NCI-H2171 (cell line): ENCODE measurements around the gene TBL1Y.
"Not testable (repeated sequence)": the region's sequence is repeated elsewhere in the genome, so short reads cannot be mapped to it uniquely, and the experiment has no call there.

Experiments used
- DNase-seq: peaks from one replicate; lab custom pipeline; 2025; lab: John Stamatoyannopoulos, UW

The TBL1Y gene

DNA sequence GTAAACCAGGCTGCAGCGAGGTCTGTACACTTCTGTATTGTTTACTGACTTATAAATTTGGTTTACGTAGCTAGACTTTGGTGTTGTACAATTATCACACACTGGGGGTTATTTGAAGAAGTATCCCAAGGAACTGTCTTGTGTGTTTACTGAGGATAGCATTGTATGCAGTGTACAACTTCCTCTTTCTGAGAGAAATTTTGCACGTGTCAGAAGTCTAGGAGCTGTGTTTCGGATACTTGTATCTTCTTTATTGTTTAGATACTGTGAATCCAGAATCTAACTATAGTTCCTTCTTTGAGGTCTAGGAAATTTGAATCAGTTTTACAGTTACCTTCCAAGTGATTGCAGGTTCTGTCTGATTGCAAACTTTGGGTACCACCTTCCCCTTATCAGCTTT, 64.5 kb downstream of the TBL1Y start:
- DNase-seq: no peak

DNA sequence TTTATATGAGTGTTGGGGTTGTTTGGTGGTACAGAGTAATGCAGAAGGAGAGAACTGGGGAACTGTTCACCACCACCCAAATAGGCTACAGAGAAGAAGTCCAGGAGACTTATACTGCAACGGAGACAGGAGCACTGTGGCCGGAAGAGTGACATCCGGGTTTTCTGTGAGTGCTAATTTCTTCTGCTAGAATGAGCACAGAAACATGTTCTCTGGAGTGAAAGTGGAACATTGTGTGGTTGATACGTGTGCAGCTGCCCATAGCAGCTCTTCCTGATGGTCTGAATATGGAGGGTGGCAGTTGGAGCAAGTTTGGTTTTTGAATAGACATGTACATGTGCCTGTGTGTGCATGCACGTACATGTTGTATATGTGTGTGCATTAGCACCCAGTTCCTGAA, 67.3 kb downstream of the TBL1Y start:
- no peak for DNase-seq

DNA sequence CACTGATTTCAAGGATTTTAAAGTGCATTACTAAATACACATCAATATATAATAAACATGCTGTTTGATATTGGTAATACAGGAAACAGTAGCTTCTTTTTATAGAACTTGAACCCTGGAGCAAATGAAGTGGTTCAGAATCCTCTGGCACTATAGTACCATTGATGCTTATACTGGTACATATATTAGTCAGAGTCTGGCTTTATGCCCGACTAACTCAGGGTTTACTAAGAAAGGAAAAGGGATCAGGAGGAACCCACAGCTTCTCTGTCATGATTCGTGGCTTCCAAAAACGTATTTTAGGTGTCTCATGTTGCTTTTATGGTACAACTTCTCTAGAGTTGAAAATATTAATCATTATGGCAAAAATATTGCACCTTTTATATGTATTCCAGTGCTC, 72.7 kb downstream of the TBL1Y start:
- DNase-seq: no peak

- no peak for DNase-seq
These were observed 77.3 kb downstream of the TBL1Y start for GRCh38 chrY:6987811-6988210.

- DNase-seq: no peak
These were observed 79.6 kb downstream of the TBL1Y start for GRCh38 chrY:6989886-6990620.

GRCh38 chrY:6992041-6992440, 81.5 kb downstream of the TBL1Y start:
- DNase-seq: no peak

DNA sequence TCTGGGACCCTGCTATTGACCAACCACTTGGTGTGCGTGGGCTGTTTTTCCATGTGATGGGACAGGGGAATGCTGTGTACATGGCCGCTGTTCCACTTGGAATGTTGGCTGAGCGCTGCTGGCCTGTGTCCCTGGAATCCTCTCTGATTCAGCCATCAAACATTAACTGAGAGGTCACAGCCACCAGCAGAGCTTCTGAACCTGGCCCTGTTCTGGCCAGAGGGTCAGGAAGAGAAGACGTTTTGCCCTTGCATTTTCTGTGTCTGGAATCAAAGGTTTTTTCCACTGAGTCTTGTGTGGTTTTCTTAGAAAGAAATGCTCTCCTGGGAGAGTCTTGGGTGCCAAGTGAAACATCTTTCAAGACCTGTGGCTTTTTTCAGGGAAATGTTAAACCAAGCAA, 85.5 kb downstream of the TBL1Y start:
- no peak for DNase-seq

DNA sequence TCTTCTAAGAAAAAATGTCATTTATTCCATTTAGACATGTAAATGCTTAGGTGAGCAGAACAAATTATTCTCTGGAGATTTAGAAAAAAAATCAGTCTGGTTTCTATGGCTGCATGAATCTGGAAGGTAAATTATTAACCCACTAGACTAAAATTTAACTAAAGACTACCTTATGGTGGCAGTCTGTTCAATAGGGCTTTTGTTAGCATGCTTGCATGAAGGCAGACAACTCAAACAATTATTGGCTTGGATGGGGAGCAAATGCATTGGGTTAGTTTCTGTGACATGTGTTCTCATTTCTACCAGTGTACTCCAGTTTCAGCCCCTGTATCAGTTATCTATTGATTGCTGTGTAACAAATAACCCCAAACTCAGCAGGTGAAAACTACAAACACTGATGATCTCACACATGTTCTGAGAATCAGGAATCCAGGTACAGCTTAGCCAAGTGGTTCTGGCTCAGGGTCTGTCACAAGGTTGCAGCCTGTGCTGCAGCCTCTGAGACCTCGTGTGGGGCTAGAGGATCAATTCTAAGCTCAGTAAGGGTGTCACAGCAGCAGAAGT, 87.1 kb downstream of the TBL1Y start:
- DNase-seq: no peak

DNA sequence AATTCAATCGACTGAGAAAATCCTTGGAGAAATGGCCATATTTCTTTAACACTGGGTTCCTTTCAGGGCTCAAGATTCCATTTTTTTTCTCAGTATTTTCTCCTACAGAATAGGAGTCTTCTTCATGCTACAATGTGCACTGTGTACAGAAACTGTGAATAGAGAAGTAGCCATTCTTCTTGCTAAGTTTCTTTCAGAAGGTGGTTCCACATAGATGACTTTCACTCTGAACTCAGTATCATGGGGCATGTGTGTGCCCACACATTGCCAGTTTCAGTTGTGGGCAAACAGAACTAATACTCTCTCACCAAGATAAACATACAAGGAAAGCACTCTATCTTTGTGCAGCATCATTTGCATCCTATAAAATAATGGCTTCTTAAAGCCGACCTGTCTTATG, 89.4 kb downstream of the TBL1Y start:
- DNase-seq: no peak

DNA sequence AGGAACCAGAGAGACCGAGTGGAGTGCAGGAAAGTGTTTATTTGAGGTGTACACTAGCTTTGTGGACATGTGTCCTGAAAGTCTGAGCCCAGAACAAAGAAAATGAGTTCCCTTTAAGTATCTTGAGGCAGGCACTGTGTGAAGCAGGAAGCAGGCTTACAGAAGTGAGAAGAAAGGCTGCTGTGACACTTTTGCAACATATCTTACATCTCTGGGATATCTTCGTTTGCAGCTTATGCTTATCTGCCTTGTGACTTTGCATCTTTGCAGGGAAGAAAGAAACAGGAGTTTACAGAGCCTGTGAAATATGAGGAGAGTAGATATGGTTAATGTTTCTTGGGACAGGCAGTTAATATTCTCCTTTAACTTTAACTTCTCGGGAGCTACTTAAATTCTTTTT, 92.1 kb downstream of the TBL1Y start:
- no peak for DNase-seq

- no peak for DNase-seq
These were observed 97.4 kb downstream of the TBL1Y start for GRCh38 chrY:7007911-7008310.

- no peak for DNase-seq
These were observed 98.3 kb downstream of the TBL1Y start for GRCh38 chrY:7008578-7009355.

GRCh38 chrY:7013051-7013450, 102.6 kb downstream of the TBL1Y start:
- no peak for DNase-seq

- no peak for DNase-seq
These were observed 106.0 kb downstream of the TBL1Y start for GRCh38 chrY:7016521-7016920.

- DNase-seq: no peak
These were observed 107.0 kb downstream of the TBL1Y start for GRCh38 chrY:7017244-7018080.

DNA sequence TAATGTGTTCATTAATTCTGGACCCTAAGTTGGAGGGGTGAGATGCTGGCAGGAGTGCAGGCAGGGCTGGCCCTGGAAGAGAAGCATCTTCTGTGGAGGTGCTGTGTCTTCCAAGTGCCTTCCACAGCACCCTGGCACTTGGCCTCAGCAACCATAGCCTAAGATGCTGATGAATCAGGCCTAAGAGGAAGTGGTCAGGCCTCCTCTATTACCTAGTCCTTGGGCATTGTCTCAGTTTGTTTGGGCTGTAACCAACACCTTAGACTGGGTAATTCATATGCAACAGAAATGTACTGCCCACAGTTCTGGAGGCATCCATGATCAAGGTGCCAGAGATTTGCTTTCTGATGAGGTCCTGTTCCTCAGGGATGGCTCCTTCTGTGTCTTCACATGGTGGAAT, 128.5 kb downstream of the TBL1Y start:
- no peak for DNase-seq

- no peak for DNase-seq
These were observed 130.2 kb downstream of the TBL1Y start for GRCh38 chrY:7040662-7041061.

DNA sequence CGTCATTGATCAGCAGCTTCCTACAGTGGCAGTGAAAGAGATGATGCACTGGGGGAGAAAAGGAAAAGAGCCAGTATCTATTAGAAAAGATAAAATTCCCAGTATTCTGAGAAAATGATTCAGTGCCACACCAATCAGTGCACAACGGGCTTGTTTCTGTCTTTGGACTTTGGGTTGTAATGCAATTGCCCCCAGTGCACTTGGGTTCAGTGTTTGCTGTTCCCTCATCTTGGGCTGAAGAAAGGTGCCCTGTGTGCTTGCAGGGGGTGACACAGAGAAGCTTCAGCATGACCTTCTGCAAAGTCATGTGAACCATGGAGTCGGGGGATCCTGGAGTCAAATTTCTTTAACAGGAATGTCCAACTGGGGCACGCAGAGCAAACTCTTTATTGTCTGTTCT, 131.5 kb downstream of the TBL1Y start:
- no peak for DNase-seq

GRCh38 chrY:7052461-7052860, 142.0 kb downstream of the TBL1Y start:
- not testable (repeated sequence) for DNase-seq

DNA sequence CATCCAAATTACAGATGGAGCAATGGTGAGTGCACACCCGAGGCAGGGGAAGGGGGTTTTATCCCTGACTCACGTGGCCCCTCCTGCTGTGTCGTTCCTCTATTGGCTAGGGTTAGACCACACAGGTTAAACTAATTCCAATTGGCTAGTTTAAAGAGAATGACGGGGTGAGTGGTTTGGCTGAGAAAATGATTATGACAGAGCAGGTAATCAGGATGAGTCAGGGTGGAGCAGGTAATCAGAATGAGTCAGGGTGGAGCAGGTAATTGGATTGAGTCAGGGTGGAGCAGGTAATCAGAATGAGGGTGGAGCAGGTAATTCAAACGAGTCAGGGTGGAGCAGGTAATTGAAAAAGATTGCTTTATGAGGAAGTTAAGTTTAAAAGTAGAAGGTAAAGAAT, 146.4 kb downstream of the TBL1Y start:
- no peak for DNase-seq

DNA sequence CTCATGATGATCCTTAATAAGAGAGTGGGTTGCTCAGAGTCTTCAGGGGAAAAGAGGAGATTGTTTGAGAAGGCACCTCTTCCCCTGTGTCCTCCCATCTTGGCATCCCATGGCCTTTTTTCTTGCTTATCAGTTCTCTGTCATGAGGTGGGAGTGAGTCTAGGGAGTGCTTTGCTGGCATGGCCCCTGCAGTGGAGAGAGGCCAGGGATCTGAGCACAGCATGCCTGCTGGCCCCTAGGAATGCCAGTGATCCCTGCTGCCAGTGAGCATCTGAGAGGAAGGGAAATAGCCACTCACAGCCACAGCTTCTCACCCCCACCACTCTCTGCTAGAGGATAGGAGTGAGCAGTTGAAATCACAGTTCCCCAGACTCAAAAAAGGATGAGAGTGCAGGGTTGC, 168.2 kb downstream of the TBL1Y start:
- no peak for DNase-seq

- not testable (repeated sequence) for DNase-seq
These were observed 170.1 kb downstream of the TBL1Y start for GRCh38 chrY:7080548-7080947.
